ENCODE data around the gene OXCT1.
"Not testable (repeated sequence)": the region's sequence is repeated elsewhere in the genome, so short reads cannot be mapped to it uniquely, and the experiment has no call there.

Gene OXCT1

DNA sequence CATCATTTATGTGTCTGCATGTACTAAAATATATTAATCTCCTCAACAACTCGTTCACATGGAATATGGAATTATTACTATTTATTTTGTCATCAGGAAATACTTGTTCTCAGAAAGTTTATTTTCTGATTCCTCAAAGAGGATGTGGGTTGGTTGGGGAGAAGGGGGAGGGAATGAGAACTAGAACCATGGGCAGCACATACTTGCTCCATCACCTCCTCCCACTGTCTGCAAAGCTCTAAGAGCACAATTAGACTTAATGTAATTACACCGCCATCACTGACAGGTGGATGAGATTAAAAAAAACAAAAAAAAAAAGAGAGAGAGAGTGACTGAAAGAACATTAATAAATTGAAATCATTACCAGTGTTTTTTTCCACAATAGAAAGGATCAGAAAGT lies 98.2 kb downstream of the OXCT1 start:
- DNase-seq = no peak

DNA sequence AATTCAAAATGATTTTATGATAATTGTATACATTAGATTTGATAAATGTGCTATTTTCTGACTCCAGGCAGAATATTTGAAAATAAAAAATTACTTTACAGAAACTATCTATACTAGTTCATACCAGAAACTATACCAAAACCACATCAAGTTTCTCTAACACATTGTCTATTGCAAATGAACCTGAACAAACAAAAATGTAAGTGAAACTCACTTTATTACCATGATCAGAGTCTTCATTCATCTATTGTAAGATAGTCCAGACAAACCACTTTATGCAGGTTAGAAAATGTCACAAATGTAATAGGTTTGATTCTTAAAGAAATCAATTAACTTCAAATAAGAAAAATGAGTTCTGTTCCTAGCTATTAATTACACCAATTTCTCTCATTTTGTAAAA lies 99.4 kb downstream of the OXCT1 start:
- DNase-seq = no peak

DNA sequence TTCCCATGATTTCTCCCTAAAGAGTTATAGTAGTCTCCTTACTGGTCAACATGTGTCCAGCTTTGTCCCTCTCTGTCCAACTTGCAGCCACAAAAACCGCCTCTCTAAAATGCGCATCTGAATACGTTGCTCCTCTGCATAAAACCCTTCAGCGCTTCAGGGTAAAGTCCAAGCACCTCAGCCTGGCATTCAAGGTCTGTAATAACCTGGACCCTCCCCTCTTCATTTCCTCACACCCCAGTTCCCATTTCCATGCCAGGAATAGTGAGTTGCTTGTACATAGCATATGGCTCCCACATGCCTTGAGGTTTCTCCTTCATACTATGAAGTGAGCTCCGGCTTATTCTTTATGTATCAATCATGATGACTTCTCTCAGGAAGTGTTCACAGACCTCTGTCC lies 101.5 kb downstream of the OXCT1 start:
- DNase-seq = no peak

DNA sequence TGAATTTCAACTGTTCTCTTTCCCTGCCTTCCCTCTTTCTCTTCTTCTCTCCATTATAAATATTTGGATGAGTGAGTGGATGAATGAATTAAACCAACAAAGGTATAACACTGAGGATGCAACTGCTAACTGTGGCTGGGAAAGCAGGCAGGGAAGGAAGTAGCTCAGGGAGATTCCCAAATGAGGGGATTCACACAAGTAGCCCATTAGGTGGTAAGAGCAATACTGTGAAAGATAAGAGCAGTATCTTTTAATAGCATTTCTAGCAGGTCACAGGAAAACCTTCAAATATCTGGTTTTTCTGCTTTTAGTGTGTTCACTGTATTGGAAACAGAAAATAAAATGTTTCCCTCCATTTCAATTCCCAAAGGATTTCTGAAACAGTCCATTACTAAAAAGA lies 105.6 kb downstream of the OXCT1 start:
- DNase-seq = no peak

DNA sequence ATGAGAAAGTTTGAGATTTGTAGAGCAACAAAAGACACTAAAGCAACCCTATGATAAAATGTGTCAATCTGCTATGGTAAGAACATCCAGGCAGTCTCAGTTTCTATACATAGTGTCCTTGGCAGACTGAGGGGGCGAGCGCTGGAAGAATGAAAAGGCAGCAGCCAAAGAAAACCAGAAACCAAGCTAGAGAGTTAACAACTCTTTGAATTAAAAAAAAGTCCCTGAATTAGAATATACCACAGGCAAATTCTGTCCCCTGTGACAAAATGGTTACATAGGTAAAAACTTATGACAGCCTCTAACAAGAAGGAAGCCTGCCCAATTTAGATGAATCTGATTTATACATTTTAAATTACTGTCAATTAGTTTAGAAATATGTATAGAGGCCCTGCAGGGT lies 106.7 kb downstream of the OXCT1 start:
- no peak for DNase-seq

DNA sequence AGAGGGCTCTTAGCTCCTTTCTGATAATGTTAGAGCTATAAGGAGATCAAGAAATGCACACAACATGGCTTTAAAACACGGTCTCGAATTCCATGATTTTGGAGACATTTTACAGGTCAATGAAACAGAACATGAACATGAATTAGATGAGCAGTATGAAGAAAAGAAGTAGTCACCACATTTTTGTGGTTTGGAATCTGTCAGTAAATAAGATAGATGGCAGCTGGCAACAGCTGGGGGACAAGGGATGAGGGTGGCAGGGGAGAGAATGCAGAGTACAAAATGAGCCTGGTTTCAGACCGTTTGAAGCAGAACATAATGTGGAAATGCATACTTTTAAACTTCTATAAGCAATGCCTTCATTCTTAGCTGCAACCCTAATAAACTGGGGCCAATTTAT lies 107.1 kb downstream of the OXCT1 start:
- peak; percentile 33 for DNase-seq

DNA sequence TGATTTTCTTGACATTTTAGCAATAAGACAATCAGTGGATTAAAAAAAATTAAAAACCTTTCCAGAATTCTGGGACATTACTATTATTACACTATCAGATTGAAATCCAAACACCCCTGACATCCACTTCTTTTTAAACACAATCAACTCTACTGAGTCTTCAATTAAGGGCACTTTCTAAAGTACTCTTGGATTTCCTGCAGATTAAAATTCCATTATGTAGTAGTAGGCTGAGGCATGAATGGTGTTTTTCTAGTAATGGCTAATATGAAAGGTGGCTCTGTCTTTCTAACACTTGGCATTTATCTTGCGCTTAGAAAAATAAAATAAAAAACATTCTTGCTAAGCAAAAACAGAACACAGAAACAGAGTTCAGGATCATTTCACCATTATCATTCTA lies 107.8 kb downstream of the OXCT1 start:
- DNase-seq = no peak

DNA sequence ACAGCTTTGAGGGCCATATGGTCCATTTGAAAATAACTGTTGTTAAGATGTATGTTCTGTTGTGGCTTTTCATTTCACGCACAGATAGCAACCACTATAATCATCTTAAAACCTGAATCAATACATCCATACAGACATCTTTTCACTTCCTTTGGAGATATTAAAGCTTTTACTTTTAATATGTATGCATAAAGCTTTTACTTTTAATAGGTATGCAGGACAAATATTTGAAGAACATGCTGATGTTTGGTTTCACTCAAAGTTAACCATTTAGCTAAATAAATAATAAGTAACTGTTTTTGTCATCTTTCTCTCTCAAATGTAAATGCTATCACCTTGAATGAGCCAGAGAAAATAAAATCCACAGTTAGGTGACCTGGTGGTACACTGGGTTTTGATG lies 108.6 kb downstream of the OXCT1 start:
- DNase-seq = no peak

DNA sequence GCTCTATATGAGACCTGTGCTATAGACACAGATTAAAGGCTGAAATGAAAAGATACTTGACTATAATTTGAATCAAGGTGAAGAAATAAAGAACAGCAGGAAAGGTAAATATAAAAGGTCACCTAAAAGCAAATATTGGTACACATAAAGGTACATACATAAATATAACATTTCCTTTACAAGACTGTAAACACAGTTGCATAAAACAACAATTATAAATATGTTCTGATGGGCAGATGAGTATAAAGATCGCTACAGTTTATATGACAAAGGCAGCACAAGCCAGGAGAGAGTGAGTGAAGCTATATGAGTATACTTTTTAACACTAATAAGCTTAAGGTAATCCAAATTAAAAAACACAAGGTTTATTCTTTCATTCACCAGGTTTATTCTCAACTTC lies 114.5 kb downstream of the OXCT1 start:
- DNase-seq = no peak

DNA sequence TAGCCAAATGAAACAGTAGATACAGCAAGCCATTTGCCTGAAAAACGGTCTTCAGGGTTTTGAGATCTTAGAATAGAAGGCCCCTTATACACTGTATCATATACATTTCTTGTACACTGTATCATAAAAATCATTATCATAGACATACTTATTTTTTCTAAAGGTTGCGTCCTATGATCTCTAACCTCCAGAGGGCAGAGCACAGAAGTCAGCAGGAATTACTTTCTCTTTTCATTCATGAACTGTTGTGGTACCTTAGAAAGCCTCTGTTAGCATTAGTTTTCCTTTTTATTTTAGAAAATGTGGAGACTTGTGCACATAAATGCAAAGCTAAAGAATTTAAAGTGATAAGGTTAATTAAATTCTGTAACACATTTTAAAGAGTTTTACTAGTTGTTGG lies 115.4 kb downstream of the OXCT1 start:
- DNase-seq = peak; percentile 40

DNA sequence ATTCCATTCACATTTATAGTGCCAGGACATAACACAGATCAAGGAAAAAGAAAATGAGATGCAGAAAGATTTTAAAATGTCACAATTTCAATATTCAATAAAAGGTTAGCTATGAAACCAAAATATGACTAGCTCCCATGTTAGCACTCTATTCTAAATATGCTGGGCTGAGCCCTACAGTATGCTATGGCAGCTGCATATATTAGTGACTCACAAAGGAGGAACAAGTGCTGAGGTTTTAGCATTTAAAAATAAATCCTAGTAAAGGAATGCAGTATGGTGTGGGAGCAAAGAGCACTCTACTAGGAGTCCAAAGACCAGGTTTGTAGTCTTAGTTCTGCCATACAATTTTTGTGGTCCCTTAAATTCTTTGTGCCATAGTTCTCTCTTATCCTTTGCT lies 118.4 kb downstream of the OXCT1 start:
- DNase-seq = no peak

DNA sequence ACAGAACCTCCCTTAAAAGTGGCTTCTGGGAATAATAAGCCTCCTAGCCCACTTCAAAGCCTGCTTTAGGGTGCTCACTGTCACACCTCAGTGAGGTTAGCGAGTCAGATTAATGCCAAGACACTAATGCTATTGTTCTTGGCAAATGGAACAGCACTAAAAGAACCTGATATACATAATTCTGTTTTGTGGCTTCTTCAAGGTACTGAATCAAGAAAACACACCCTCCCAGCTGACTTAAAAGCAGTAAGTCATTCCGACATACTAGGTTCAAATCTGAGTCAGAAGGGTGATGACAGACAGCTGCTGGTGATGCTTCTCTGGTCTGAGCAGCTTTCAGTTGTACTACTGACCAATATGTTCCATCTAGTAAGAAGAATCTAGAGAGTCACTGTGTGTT lies 121.6 kb downstream of the OXCT1 start:
- DNase-seq = no peak

DNA sequence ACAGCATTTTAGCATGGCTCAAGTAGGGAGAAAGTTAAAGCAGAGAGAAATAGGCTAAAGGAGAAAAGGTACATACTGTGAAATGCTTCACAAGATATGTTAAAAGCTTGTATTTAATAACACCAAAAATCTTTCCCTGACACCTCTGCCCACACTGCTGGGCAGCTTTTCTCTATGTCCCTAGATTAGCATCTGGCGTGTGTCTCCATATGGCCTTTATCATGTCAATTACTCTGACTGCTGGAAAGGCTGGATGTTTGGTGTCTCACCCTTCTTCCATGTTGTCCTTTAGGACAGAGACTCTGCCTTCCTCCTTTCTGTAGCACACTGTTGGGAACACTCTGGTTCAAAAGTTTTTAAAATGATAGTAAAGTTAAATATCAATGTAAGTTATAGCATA lies 122.5 kb downstream of the OXCT1 start:
- no peak for DNase-seq

DNA sequence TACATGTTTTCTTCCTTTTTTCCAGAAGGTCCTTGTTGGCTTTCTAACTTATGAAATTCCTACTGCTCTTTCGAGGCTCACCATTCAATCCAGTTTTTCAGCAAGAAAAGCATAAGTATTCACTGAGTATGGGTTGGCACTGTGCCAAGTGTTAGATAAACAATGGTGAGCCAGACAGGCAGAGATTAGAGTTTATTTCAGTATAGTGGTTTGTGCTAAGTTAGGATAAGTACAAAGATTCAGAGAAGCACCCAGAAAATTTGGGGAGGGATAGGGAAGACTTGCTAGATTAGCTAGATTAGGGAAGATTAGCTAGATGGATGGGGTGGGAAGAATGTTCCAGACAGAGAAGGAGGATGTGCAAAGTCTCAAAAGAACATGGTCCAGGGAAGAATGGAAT lies 122.9 kb downstream of the OXCT1 start:
- DNase-seq = peak; percentile 27

DNA sequence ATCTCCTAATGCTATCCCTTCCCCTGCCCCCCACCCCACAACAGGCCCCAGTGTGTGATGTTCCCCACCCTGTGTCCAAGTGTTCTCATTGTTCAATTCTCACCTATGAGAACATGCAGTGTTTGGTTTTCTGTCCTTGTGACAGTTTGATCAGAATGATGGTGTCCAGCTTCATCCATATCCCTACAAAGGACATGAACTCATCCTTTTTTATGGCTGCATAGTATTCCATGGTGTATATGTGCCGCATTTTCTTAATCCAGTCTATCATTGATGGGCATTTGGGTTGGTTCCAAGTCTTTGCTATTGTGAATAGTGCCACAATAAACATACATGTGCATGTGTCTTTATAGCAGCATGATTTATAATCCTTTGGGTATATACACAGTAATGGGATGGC lies 127.6 kb downstream of the OXCT1 start:
- not testable (repeated sequence) for DNase-seq

DNA sequence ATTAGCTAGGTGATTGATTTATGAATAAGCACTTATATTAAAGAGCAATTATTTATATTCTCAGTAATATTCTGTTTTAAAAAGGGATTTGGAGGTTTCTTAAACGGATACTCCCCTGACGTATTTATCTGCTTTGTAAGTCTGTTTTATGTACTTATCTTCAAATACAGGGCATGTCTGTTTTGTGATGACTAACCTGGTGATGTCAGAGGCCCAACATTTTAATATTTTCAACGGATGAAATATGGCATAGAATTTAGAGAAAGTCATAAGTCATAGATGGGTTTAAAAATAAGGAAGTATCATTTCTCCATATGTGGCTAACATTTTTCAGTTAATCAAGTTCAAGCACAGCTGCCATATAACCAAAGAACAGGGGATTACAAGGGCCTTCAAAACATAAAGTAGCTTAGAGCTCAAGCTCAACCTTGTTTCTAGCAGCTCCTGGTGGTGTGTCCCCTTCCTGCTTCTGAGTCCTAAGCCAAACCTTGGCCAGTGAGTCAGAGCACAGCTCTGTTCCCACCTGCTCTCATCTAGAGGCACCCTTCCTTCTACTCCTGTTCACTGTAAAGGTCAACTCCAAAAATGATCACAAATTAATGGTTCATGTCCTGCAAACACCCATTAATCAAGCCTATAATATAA lies 131.4 kb downstream of the OXCT1 start:
- DNase-seq = no peak

DNA sequence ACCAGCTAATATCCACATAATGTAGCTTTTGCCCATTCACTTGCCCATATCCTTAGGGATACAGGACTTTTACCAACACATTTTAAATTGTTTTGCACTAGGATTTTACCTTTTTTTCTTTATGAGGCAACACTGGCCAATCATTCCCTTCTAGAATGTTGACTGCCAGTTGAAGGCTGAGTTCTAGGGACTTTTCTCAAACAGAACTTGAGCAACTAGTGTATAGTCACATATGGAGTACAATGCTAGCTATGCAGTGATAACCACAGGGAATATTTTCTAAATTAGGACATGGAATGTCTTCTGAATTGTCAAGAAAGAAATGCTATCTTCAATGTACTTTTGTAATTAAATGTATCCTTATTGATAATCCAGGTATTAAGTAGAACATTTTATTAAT lies 133.6 kb downstream of the OXCT1 start:
- DNase-seq = no peak

DNA sequence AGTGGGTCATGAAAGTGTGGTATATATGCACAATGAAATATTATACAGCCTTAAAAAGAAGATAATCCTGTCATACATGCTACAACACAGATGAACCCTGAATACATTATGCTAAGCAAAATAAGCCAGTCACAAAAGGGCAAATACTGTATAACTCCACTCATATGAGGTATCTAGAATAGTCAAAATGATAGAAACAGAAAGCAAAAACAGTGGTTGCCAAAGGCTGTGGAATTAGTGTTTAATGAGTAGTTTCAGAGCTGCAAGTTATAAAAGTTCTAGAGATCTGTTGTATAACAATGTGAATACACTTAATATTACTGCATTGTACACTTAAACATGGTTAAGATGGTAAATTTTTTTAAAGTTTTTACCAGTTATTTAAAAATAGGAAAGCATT lies 135.0 kb downstream of the OXCT1 start:
- no peak for DNase-seq

DNA sequence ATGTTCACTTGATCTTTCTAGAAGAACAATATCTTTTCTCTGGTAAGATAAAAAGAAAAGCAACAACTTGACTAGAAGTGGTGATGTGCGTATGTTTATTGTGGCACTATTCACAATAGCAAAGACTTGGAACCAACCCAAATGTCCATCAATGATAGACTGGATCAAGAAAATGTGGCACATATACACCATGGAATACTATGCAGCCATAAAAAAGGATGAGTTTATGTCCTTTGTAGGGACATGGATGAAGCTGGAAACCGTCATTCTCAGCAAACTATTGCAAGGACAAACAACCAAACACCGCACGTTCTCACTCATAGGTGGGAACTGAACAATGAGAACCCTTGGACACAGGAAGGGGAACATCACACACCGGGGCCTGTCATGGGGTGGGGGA lies 140.8 kb downstream of the OXCT1 start:
- DNase-seq = not testable (repeated sequence)

DNA sequence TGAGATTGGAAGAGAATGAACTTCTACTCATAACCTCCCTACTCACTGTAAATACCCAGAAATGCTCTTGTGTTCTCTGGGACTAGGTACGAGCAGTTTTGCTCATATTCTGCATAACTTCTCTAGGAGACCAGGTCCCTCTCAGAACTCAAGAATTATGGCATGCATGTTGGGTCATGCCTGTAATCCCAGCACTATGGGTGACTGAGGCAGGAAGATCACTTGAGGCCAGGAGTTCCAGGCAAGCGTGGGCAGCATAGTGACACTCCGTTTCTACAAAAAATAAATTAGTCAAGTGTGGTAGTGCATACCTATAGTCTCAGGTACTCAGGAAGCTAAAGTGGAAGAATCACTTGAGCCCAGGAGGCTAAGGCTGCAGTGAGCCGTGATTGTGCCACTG lies 141.9 kb downstream of the OXCT1 start:
- DNase-seq = no peak

DNA sequence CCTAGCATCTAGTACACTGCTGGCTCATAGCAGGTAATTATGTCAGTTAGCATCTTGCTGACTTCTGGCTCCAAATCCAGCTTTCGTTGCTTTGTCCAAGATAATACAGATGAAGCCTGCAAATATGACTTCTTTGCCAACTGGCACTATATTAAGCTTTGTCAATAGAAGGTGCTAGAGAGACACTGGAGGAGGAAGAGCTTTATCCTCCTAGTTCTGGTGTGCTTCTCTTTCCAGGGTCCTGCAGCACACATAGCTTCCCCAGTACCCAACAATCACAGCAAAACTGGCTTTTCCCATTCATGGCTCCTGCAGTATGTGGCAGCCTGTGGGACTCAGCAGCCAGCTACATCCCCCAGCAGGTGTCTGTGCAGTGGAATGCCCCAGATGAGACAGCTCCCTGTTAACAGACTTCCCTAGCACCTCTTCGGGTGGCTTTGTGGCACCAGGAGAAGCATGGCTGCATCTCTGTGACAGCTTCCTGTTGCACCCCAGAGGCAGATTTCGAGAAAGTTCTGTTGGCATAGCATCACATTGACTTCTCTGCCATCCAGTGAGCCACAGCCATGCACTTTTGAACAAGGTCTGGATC lies 147.8 kb downstream of the OXCT1 start:
- peak; percentile 7 for DNase-seq

DNA sequence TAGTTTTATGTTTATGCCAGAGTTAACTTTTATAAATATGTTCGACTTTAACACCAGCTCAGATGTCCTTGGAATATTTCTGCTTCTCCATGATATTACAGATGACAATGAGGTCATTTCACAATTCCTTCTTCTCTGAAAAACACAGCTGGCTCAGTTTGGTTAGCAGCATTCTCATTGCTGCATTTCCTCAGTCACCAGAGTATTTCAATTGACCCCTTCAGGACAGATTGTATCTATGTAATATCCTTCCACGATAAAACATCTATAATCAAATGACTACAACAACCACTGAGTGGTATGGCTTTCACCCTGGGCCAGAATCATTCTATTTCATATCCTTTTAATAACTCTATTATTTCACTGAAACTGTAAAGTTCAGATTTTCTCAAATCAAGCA lies 148.7 kb downstream of the OXCT1 start:
- no peak for DNase-seq

DNA sequence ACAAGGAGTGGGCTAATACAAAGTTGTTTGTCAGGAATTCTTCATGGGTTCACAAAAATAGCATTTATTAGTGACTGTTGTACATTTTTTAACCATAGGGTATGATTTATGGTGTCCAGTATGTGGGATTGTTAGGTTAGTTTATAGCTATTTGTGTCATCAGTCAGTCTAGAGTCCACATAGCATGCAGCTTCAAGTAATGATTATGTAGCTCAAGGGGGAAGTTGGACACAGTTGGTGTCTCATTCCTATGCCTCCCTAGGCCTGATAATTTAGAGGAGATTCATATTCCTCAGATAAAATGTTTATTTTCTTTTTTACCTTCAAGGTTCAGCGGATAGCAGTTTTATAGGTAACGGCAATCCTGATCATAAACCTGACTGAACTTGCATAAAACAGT lies 153.8 kb downstream of the OXCT1 start:
- no peak for DNase-seq

DNA sequence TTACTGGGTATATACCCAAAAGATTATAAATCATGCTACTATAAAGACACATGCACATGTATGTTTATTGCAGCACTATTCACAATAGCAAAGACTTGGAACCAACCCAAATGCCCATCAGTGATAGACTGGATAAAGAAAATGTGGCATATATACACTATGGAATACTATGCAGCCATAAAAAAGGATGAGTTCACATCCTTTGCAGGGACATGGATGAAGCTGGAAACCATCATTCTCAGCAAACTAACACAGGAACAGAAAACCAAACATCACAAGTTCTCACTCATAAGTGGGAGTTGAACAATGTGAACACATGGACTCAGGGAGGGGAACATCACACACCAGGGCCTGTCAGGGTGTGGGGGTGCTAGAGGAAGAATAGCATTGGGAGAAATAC lies 155.8 kb downstream of the OXCT1 start:
- not testable (repeated sequence) for DNase-seq

DNA sequence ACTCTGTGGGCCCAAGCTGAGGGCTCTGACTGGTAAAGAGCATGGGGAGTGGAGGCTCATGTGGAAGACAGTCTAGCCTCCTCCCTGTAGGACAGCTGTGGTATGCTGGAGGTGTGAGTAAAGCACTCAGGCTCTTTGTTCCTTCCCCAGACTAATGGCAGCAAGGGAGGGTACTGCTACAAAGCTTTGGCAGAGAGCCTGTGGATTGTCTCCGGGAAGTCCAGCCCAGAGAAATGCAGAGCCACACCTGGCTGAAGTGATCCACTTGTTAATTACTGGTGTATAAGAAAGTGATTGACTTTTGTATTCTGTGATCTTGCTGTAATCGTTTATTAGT lies 161.7 kb downstream of the OXCT1 start:
- peak; percentile 23 for DNase-seq

All from RPMI8226 (cell line).